ENCODE results near the gene OR5F1.

The OR5F1 gene

GRCh38 chr11:55994525-55994924 lies at the start of gene OR5F1:
Gene OR5F1 (minus strand): TSS chr11:55994625. CDS start chr11:55994625, 0 bp downstream.
- DNase-seq = no peak

- DNase-seq = no peak
These were observed 32.9 kb upstream of the OR5F1 start, which contains the start of gene OR5AS1 for GRCh38 chr11:56027354-56027753. Gene OR5AS1 (plus strand): TSS chr11:56027654. CDS start chr11:56030419, 2,765 bp downstream.

GRCh38 chr11:56013805-56014204 lies 19.4 kb upstream of the OR5F1 start:
- DNase-seq = no peak

GRCh38 chr11:56010716-56011115 lies 16.3 kb upstream of the OR5F1 start:
- DNase-seq = no peak

- DNase-seq = no peak
These were observed 23.5 kb downstream of the OR5F1 start for GRCh38 chr11:55970935-55971334.

- DNase-seq = no peak
These were observed 24.6 kb downstream of the OR5F1 start, which contains the start of gene OR10AG1 for GRCh38 chr11:55969845-55970244. Gene OR10AG1 (minus strand): TSS chr11:55969945. CDS start chr11:55969907, 38 bp downstream.

- no peak for DNase-seq
These were observed 26.5 kb downstream of the OR5F1 start for GRCh38 chr11:55967914-55968313.

- no peak for DNase-seq
These were observed 28.0 kb downstream of the OR5F1 start for GRCh38 chr11:55966391-55966790.

- DNase-seq = no peak
These were observed 37.9 kb downstream of the OR5F1 start for GRCh38 chr11:55956521-55956920.

GRCh38 chr11:55949330-55949729 lies 45.1 kb downstream of the OR5F1 start:
- no peak for DNase-seq

Data from fibroblast of upper back skin (primary cell).